Inflammatory macrophage treated with lipopolysaccharide for 1 hour (primary cell): Measurements from ENCODE around the gene TXNDC2.

Experiments used
- DNase-seq, 2 donors: peaks; one replicate each; pipeline ENCODE4 v3.0.0-alpha.2; 2020 to 2022

The TXNDC2 gene

GRCh38 chr18:9914584-9915290 lies 29.0 kb downstream of the TXNDC2 start:
- DNase-seq = peak; percentile 58 to 60

- DNase-seq = no peak
These were observed 29.7 kb downstream of the TXNDC2 start for GRCh38 chr18:9915291-9916076.

DNA sequence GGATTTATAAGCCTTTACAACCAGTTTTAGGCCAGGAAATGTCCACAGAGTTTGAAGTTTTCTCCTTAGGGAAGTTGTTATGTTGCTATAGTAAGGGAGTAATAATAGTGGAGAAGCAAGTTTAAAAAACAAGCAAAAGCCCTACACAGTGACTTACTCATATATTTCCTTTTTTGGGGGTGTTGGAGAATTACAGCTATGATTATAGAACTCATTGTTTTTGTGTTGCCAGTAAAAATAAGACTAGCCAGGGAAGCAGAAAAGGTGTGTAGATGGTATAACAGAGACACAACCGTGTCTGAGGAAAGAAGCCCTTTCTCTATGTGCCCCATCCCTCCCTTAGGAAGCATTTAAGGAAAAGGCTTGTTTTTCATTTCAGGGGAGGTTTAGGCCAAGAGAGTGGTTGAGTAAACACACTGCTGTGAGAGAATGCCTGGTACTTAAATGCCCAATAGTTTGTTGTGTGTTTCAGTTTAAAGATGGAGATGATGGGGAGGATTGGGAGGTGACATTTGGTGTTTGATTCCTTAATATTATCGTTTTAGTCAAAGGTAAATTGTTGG lies 30.4 kb downstream of the TXNDC2 start:
- peak; percentile 33 to 51 for DNase-seq

- no peak for DNase-seq
These were observed 31.0 kb downstream of the TXNDC2 start for GRCh38 chr18:9916808-9917207.

DNA sequence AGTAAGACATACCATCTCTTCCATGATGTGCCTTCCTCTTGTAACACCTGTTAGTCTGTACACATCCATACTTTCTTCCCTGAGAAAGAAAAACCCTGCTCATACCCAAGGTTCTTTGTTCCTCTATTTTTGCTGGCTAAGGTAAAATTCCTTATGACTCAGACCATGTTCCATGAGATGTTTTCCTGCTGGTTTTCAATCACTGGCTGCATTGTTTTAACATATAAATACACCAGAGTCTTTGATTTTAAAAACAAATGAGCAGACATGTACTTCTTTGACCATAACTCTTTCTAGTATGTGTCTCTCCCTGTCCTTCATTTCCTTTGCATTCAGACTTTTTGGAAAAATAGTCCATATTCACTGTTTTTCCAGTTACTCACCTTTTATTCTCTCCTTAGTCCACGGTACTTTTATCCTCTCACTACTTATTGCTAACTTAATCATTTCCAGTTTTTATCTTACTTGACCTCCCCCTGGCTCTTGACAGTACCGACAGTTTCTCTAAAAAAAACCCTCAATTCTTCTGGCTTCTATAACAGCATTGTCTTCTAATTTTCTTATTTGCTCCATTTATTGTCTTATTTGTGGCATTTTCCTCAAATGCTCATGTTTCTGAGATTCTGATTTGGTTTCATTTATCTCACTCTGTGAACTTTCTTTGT lies 32.4 kb downstream of the TXNDC2 start:
- no peak for DNase-seq

GRCh38 chr18:9919564-9920232 lies 33.9 kb downstream of the TXNDC2 start:
- DNase-seq = no peak

GRCh38 chr18:9922592-9923311 lies 37.0 kb downstream of the TXNDC2 start:
- DNase-seq = no peak

GRCh38 chr18:9924371-9924943 lies 38.7 kb downstream of the TXNDC2 start:
- no peak for DNase-seq

DNA sequence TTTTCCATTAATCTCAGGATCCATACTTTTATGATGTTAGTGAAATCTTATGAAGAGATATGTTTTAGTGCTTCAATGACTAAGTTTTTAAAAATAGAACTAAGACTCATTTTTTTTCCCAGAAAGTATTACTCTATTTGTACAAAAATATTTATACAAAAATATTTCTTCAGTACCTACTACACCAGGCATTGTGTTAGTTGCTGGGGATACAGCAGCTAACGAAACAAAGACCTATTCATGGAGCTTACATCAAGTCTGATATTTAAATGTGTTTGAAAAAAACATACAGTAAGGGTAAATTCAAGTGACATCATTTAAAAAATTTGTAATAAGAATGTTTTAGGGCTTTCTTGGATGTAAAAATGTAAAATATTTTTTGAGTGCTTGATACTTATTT lies 39.6 kb downstream of the TXNDC2 start:
- no peak for DNase-seq

- DNase-seq = no peak
These were observed 40.0 kb downstream of the TXNDC2 start for GRCh38 chr18:9925795-9926194.

- no peak for DNase-seq
These were observed 40.6 kb downstream of the TXNDC2 start for GRCh38 chr18:9926223-9926894.

GRCh38 chr18:9926977-9927376 lies 41.2 kb downstream of the TXNDC2 start:
- no peak for DNase-seq

- no peak for DNase-seq
These were observed 41.8 kb downstream of the TXNDC2 start for GRCh38 chr18:9927392-9928063.

- no peak for DNase-seq
These were observed 43.0 kb downstream of the TXNDC2 start for GRCh38 chr18:9928646-9929259.

- no peak for DNase-seq
These were observed 44.6 kb downstream of the TXNDC2 start for GRCh38 chr18:9930299-9930884.

GRCh38 chr18:9931146-9931545 lies 45.4 kb downstream of the TXNDC2 start:
- DNase-seq = no peak

DNA sequence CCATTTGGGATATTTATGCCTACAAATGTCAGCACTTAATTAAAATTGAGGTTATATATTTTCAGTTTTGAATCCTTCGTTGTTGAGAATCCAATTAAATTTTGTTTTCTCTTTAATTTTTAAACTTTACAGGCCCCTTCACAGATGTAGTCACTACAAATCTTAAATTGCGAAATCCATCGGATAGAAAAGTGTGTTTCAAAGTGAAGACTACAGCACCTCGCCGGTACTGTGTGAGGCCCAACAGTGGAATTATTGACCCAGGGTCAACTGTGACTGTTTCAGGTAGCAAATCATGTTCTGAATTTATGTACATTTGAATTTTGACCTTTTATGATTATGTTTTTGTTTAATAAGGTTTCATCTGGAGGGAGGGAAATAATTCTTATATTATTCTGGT lies 45.9 kb downstream of the TXNDC2 start:
- no peak for DNase-seq

DNA sequence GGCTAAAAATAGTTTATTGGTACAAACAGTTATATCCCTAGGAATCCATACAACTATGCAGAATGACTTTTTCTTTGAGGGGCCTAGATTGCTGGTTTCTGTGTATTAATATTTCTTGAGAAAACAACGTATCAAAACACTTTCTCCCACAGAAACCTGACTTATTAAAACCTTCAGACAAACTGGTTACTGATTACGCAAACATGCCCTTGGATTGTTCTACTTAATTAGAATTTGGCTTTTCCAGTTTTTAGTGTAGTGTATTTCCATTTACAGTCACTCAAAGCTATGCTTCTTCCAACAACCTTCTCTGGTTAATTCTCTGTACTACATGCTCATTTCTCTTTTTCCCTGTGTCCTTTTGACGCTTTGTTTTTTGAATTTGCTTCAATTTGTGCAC lies 48.1 kb downstream of the TXNDC2 start:
- DNase-seq = no peak

GRCh38 chr18:9934274-9934673 lies 48.5 kb downstream of the TXNDC2 start:
- no peak for DNase-seq
